RWPE1 (cell line): ENCODE data around the gene C10orf71.

Source experiments
- CTCF ChIA-PET: fragments of 350-600 bp; sonication (Branson Sonifier 250); formaldehyde crosslinking; extraction: SDS; loops from one replicate; lab custom pipeline; 2021; lab: Yijun Ruan, JAX
- POLR2A ChIA-PET: fragments of 400-600 bp; formaldehyde crosslinking; extraction: SDS; loops from one replicate; lab custom pipeline; 2020; ENCODE audit warnings: antibody characterized with exemption; ENCODE audit not compliant: low non-redundant PET; lab: Yijun Ruan, JAX
- DNase-seq: peaks from one replicate; pipeline ENCODE4 v3.0.0; 2012; ENCODE audit warnings: low spot score
- H3K27ac ChIP-seq: fragments of 450-650 bp; 2 replicates; pipeline ENCODE4 v1.5.1; 2017
- CTCF ChIP-seq: fragments of 450-650 bp; conservative IDR thresholded peaks from 2 replicates; pipeline ENCODE4 v1.5.1; 2017; ENCODE audit warnings: low read depth, mild to moderate bottlenecking

C10orf71 gene

DNA sequence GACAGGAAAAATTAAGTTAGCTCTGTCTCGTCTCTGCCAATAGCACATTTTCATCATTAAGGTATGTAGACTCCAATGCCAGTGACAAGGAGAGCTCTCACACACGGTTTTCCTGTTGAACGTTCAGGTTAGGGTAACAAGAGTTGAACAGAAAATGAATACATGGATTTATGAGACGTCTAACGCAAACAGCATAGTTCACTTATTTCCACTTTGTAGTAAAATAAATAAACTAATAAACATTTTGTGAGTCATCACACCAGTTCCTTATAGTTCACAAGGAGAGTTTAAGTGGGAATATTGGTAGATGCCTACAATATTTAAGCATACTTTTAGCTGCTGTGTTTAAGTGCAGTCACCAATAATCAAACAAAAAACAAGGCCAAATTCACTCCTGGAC lies 75.8 kb downstream of the C10orf71 start:
- no peak for TF ChIP-seq CTCF
- POLR2A ChIA-PET: no interaction called here
- no peak overlapping the region for H3K27ac ChIP-seq
- no peak for DNase-seq
- CTCF ChIA-PET: no interaction called here

DNA sequence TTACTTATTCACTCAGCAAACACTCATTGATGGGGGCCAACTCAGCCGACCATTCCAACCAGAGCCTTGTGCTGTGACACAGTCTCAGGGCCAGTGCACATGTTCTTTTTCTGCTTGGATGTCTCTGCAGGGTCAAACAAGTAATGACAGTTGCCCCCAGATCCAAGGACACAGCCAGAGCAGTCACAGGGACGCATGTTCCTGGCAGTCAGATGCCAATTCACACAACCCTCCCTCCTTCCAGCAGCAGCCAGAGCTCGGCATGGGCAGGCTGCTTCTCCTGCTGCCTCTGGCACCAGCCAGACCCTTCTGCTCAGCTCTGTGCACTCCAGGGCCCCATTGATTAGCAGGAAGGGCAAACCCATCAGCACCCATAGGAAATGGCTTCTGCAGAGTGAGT lies 76.6 kb downstream of the C10orf71 start:
- H3K27ac ChIP-seq: no peak overlapping the region
- no peak for TF ChIP-seq CTCF
- ChIA-PET CTCF (no interaction called here), POLR2A (no interaction called here)
- DNase-seq: no peak
